T-helper 2 cell (primary cell): ENCODE measurements around the gene RELN.

Experiments used
- DNase-seq, 5 experiments: peaks; one replicate each; pipeline versions ENCODE4 v3.0.0 to v3.0.0-alpha.2; 2012 to 2022

RELN gene

GRCh38 chr7:103893350-103893749, 96.1 kb downstream of the RELN start:
- no peak for DNase-seq

- no peak for DNase-seq
These were observed 100.0 kb downstream of the RELN start for GRCh38 chr7:103889451-103889850.

GRCh38 chr7:103888603-103889153, 100.8 kb downstream of the RELN start:
- no peak for DNase-seq

- DNase-seq: no peak
These were observed 101.4 kb downstream of the RELN start for GRCh38 chr7:103887853-103888602.

- no peak for DNase-seq
These were observed 102.4 kb downstream of the RELN start for GRCh38 chr7:103887050-103887449.

GRCh38 chr7:103879928-103880600, 109.4 kb downstream of the RELN start:
- DNase-seq: no peak

- DNase-seq: no peak
These were observed 110.0 kb downstream of the RELN start for GRCh38 chr7:103879411-103879810.

- no peak for DNase-seq
These were observed 111.9 kb downstream of the RELN start for GRCh38 chr7:103877565-103877964.

GRCh38 chr7:103875718-103876117, 113.7 kb downstream of the RELN start:
- DNase-seq: no peak

- DNase-seq: no peak
These were observed 118.0 kb downstream of the RELN start for GRCh38 chr7:103871473-103871872.

GRCh38 chr7:103870664-103871063, 118.8 kb downstream of the RELN start:
- DNase-seq: no peak

GRCh38 chr7:103867874-103868273, 121.6 kb downstream of the RELN start:
- DNase-seq: no peak

- DNase-seq: no peak
These were observed 122.5 kb downstream of the RELN start for GRCh38 chr7:103866919-103867318.

GRCh38 chr7:103865442-103865841, 124.0 kb downstream of the RELN start:
- DNase-seq: no peak

GRCh38 chr7:103862302-103863035, 127.0 kb downstream of the RELN start:
- DNase-seq: no peak

- no peak for DNase-seq
These were observed 129.7 kb downstream of the RELN start for GRCh38 chr7:103859709-103860108.

GRCh38 chr7:103857435-103857834, 132.0 kb downstream of the RELN start:
- no peak for DNase-seq

GRCh38 chr7:103856929-103857328, 132.5 kb downstream of the RELN start:
- DNase-seq: no peak

- DNase-seq: no peak
These were observed 133.8 kb downstream of the RELN start for GRCh38 chr7:103855671-103856070.

- DNase-seq: no peak
These were observed 134.8 kb downstream of the RELN start for GRCh38 chr7:103854611-103855010.

- DNase-seq: peak in 1 of 5 experiments; percentile 22
These were observed 138.1 kb downstream of the RELN start for GRCh38 chr7:103851357-103851756.

GRCh38 chr7:103843689-103844480, 145.6 kb downstream of the RELN start:
- no peak for DNase-seq

- no peak for DNase-seq
These were observed 156.1 kb downstream of the RELN start for GRCh38 chr7:103833401-103833800.
